GM21619 (cell line): ENCODE data around the gene ANKRD23.
"Not testable (repeated sequence)": the region's sequence is repeated elsewhere in the genome, so short reads cannot be mapped to it uniquely, and the experiment has no call there.

Experiments
- ATAC-seq: cut with Tn5 transposase; IDR thresholded peaks from one replicate; pipeline ENCODE4 v1.9.1; 2021; ENCODE audit not compliant: unreplicated experiment

ANKRD23 gene

GRCh38 chr2:96819128-96819875 is 24.5 kb downstream of the ANKRD23 start:
- no peak for ATAC-seq

GRCh38 chr2:96817882-96818281 is 25.9 kb downstream of the ANKRD23 start:
- no peak for ATAC-seq

- ATAC-seq, result no peak
These were observed 26.8 kb downstream of the ANKRD23 start for GRCh38 chr2:96816836-96817702.

- ATAC-seq, result peak; percentile 90
These were observed 27.5 kb downstream of the ANKRD23 start, which contains the start of gene CNNM3 for GRCh38 chr2:96816127-96816835. Gene CNNM3 (plus strand): TSS chr2:96816268. CDS start chr2:96816278, 10 bp downstream.

- ATAC-seq, result no peak
These were observed 28.3 kb downstream of the ANKRD23 start for GRCh38 chr2:96815326-96816126.

- no peak for ATAC-seq
These were observed 30.2 kb downstream of the ANKRD23 start for GRCh38 chr2:96813656-96814055.

GRCh38 chr2:96811917-96812316 is 31.9 kb downstream of the ANKRD23 start:
- no peak for ATAC-seq

- no peak for ATAC-seq
These were observed 33.0 kb downstream of the ANKRD23 start for GRCh38 chr2:96810783-96811192.

GRCh38 chr2:96809951-96810782 is 33.7 kb downstream of the ANKRD23 start:
- ATAC-seq, result no peak

- ATAC-seq, result no peak
These were observed 34.5 kb downstream of the ANKRD23 start for GRCh38 chr2:96809216-96809882.

- ATAC-seq, result no peak
These were observed 35.5 kb downstream of the ANKRD23 start for GRCh38 chr2:96808176-96808837.

- ATAC-seq, result no peak
These were observed 36.7 kb downstream of the ANKRD23 start for GRCh38 chr2:96807127-96807471.

- ATAC-seq, result peak; percentile 68
These were observed 37.2 kb downstream of the ANKRD23 start for GRCh38 chr2:96806468-96807126.

- ATAC-seq, result not testable (repeated sequence)
These were observed 37.9 kb downstream of the ANKRD23 start for GRCh38 chr2:96805946-96806345.

- no peak for ATAC-seq
These were observed 38.8 kb downstream of the ANKRD23 start for GRCh38 chr2:96804986-96805385.

- ATAC-seq, result no peak
These were observed 41.1 kb downstream of the ANKRD23 start for GRCh38 chr2:96802721-96803120.

GRCh38 chr2:96801786-96802595 is 41.8 kb downstream of the ANKRD23 start:
- ATAC-seq, result no peak
